Neural cell (in vitro differentiated cells): ENCODE data around the gene CSTF1. TPM values are rescaled to one million over a fixed set of nuclear protein-coding genes. Genes with fewer than 3 reads are reported as not detected.

Source experiments
- H2AFZ ChIP-seq: fragments of 200-600, 300-800 bp; sonication (generic), shearing (Covaris generic); 2 replicates; pipeline ENCODE4 v1.6.0; 2014; ENCODE audit warnings: low read depth, mild to moderate bottlenecking, antibody characterized with exemption, low read length, moderate library complexity
- H3F3A ChIP-seq: fragments of 200-600 bp; shearing (Covaris generic); 2 replicates; pipeline ENCODE4 v1.6.1; 2016; ENCODE audit warnings: mild to moderate bottlenecking, moderate library complexity, mixed read lengths, antibody characterized with exemption, low read length; ENCODE audit not compliant: insufficient read depth, poor library complexity, severe bottlenecking
- H3K27ac ChIP-seq: fragments of 200-600, 300-800 bp; sonication (generic), shearing (Covaris generic); 2 replicates; pipeline ENCODE4 v1.5.1; 2014; ENCODE audit warnings: mild to moderate bottlenecking, low read length, moderate library complexity
- H3K27me3 ChIP-seq: fragments of 300-800, 200-600 bp; sonication (generic), shearing (Covaris generic); 2 replicates; pipeline ENCODE4 v1.6.0; 2014; ENCODE audit warnings: mild to moderate bottlenecking, low read depth, low read length, moderate library complexity; ENCODE audit not compliant: insufficient read depth
- H3K36me3 ChIP-seq: fragments of 300-800, 200-600 bp; sonication (generic), shearing (Covaris generic); 2 replicates; pipeline ENCODE4 v1.5.1; 2014; ENCODE audit warnings: mild to moderate bottlenecking, antibody characterized with exemption, low read length, moderate library complexity; ENCODE audit not compliant: insufficient read depth
- H3K4me2 ChIP-seq: fragments of 300-800, 200-600 bp; sonication (generic), shearing (Covaris generic); 2 replicates; pipeline ENCODE4 v1.6.0; 2014; ENCODE audit warnings: mild to moderate bottlenecking, low read length
- H3K4me3 ChIP-seq: fragments of 300-800, 200-600 bp; sonication (generic), shearing (Covaris generic); 2 replicates; pipeline ENCODE4 v1.5.1; 2014; ENCODE audit warnings: mild to moderate bottlenecking, low read length, moderate library complexity
- H3K79me2 ChIP-seq: fragments of 200-600 bp; shearing (Covaris generic); replicated peaks from 2 replicates; pipeline ENCODE4 v1.6.0; 2014; ENCODE audit warnings: mild to moderate bottlenecking, low read length, moderate library complexity; ENCODE audit not compliant: insufficient read depth
- H3K9ac ChIP-seq: fragments of 300-800, 200-600 bp; sonication (generic), shearing (Covaris generic); 2 replicates; pipeline ENCODE4 v1.6.1; 2016; ENCODE audit warnings: mild to moderate bottlenecking, low read length, mixed read lengths
- H3K9me2 ChIP-seq: fragments of 200-600 bp; shearing (Covaris generic); 2 replicates; pipeline ENCODE4 v1.6.1; 2016; ENCODE audit warnings: mild to moderate bottlenecking, low read length, mixed read lengths; ENCODE audit not compliant: insufficient read depth
- H3K9me3 ChIP-seq: fragments of 200-600, 300-800 bp; sonication (generic), shearing (Covaris generic); 2 replicates; pipeline ENCODE4 v1.6.1; 2016; ENCODE audit warnings: mild to moderate bottlenecking, mixed run types, low read length, moderate library complexity, mixed read lengths
- H4K20me1 ChIP-seq: fragments of 200-600 bp; shearing (Covaris generic); 2 replicates; pipeline ENCODE4 v1.6.1; 2016; ENCODE audit warnings: mild to moderate bottlenecking, mixed run types; ENCODE audit not compliant: insufficient read depth
- EP300 ChIP-seq: fragments of 450-650 bp; conservative IDR thresholded peaks from 2 replicates; pipeline ENCODE4 v1.6.1; 2014; ENCODE audit warnings: antibody characterized with exemption, mild to moderate bottlenecking, moderate library complexity; ENCODE audit not compliant: poor library complexity, severe bottlenecking
- EZH2 ChIP-seq: fragments of 200-600, 300-800 bp; shearing (Covaris generic), sonication (generic); IDR thresholded peaks from 2 replicates; pipeline ENCODE4 v1.6.1; 2014; ENCODE audit warnings: antibody characterized with exemption, low read length, borderline replicate concordance, mild to moderate bottlenecking; ENCODE audit not compliant: insufficient read depth, poor library complexity, severe bottlenecking
- MXI1 ChIP-seq: fragments of 450-650 bp; conservative IDR thresholded peaks from 2 replicates; pipeline ENCODE4 v1.6.1; 2014; ENCODE audit warnings: antibody characterized with exemption, mild to moderate bottlenecking; ENCODE audit not compliant: poor library complexity, severe bottlenecking
- POLR2AphosphoS5 ChIP-seq: IDR thresholded peaks from 2 replicates; pipeline ENCODE4 v1.6.1; 2012
- RAD21 ChIP-seq: fragments of 450-650 bp; conservative IDR thresholded peaks from 2 replicates; pipeline ENCODE4 v1.6.1; 2014; ENCODE audit warnings: antibody characterized with exemption, mild to moderate bottlenecking, moderate library complexity
- SMC3 ChIP-seq: fragments of 450-650 bp; conservative IDR thresholded peaks from 2 replicates; pipeline ENCODE4 v1.6.1; 2014; ENCODE audit warnings: antibody characterized with exemption, mild to moderate bottlenecking, moderate library complexity; ENCODE audit not compliant: poor library complexity
- TAF1 ChIP-seq: IDR thresholded peaks from 2 replicates; pipeline ENCODE4 v1.6.1; 2012; ENCODE audit warnings: low read depth
- polyA plus RNA-seq: library from polyadenylated mRNA; depleted of rRNA; stranded (reverse); fragments of >200 nt; gene quantifications from 2 replicates; pipeline ENCODE4 v1.2.3, GENCODE V29; 2014
- TF ChIP-seq, protein P1 (sequence below): IDR thresholded peaks from 2 replicates; pipeline ENCODE4 v1.6.1; 2012; ENCODE audit warnings: borderline replicate concordance
- TF ChIP-seq, protein P2 (sequence below): fragments of 450-650 bp; IDR thresholded peaks from 2 replicates; pipeline ENCODE4 v1.5.1; 2014; ENCODE audit warnings: antibody characterized with exemption, mild to moderate bottlenecking, moderate library complexity; ENCODE audit not compliant: poor library complexity, severe bottlenecking

CSTF1 gene
- polyA plus RNA-seq, 1 donor from 2014 or later = 24.0 TPM

DNA sequence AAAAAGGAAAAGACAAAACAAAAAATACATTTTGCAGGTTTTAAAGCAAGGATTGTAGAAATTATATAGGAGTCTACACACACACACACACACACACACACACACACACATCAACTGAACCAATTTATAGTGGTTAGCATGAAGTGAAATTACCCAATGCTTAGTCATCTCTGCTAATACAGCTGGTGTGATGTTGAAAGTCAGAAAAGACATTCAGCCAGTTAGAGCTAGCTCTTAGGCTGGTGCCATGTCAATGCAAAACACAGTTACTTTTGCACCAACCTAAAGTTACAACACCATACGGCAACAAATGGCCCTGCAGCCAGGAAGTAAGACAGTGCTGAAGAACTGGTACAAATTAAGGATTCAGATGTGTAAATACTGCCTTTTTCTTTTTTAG is 18.5 kb upstream of the CSTF1 start:
- H3K4me3 ChIP-seq = no peak overlapping the region
- TF ChIP-seq SMC3 = no peak
- TF ChIP-seq RAD21 = no peak
- TF ChIP-seq, protein P1, sequence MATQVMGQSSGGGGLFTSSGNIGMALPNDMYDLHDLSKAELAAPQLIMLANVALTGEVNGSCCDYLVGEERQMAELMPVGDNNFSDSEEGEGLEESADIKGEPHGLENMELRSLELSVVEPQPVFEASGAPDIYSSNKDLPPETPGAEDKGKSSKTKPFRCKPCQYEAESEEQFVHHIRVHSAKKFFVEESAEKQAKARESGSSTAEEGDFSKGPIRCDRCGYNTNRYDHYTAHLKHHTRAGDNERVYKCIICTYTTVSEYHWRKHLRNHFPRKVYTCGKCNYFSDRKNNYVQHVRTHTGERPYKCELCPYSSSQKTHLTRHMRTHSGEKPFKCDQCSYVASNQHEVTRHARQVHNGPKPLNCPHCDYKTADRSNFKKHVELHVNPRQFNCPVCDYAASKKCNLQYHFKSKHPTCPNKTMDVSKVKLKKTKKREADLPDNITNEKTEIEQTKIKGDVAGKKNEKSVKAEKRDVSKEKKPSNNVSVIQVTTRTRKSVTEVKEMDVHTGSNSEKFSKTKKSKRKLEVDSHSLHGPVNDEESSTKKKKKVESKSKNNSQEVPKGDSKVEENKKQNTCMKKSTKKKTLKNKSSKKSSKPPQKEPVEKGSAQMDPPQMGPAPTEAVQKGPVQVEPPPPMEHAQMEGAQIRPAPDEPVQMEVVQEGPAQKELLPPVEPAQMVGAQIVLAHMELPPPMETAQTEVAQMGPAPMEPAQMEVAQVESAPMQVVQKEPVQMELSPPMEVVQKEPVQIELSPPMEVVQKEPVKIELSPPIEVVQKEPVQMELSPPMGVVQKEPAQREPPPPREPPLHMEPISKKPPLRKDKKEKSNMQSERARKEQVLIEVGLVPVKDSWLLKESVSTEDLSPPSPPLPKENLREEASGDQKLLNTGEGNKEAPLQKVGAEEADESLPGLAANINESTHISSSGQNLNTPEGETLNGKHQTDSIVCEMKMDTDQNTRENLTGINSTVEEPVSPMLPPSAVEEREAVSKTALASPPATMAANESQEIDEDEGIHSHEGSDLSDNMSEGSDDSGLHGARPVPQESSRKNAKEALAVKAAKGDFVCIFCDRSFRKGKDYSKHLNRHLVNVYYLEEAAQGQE = no peak
- no peak for TF ChIP-seq EZH2
- no peak for TF ChIP-seq EP300
- TF ChIP-seq TAF1 = no peak
- TF ChIP-seq POLR2AphosphoS5 = no peak
- TF ChIP-seq, protein P2, sequence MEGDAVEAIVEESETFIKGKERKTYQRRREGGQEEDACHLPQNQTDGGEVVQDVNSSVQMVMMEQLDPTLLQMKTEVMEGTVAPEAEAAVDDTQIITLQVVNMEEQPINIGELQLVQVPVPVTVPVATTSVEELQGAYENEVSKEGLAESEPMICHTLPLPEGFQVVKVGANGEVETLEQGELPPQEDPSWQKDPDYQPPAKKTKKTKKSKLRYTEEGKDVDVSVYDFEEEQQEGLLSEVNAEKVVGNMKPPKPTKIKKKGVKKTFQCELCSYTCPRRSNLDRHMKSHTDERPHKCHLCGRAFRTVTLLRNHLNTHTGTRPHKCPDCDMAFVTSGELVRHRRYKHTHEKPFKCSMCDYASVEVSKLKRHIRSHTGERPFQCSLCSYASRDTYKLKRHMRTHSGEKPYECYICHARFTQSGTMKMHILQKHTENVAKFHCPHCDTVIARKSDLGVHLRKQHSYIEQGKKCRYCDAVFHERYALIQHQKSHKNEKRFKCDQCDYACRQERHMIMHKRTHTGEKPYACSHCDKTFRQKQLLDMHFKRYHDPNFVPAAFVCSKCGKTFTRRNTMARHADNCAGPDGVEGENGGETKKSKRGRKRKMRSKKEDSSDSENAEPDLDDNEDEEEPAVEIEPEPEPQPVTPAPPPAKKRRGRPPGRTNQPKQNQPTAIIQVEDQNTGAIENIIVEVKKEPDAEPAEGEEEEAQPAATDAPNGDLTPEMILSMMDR = no peak
- no peak for TF ChIP-seq MXI1
- H3K79me2 ChIP-seq = peaks cover 6% of the 10 kb centered on the region
- H3K27ac ChIP-seq = no peak overlapping the region
- no peaks in the 10 kb centered on the region for H3K27me3 ChIP-seq
- H3K4me2 ChIP-seq = no peak overlapping the region
- H3F3A ChIP-seq = no peaks in the 10 kb centered on the region
- no peak overlapping the region for H3K9ac ChIP-seq
- no peak overlapping the region for H2AFZ ChIP-seq
- no peaks in the 10 kb centered on the region for H4K20me1 ChIP-seq
- H3K36me3 ChIP-seq = no peaks in the 10 kb centered on the region
- H3K9me2 ChIP-seq = no peaks in the 10 kb centered on the region
- H3K9me3 ChIP-seq = no peaks in the 10 kb centered on the region

DNA sequence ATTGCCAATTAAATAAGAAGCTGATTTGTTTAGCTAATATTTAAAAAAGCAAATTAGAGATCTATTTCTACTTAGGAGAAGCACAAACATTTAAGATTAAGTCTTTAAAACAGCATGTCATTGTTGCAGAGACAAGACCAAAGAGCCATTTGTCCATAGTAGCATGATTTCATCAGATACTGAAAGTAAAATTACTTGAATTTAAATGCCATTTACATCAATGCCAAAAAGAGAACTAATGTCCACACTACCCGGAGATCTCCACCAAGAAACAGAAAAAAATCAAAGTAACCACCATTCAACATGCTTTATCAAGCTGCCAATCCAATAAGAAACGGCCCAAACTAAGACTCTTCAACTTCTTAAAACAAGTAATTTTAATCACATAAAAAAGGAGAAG is 16.1 kb upstream of the CSTF1 start:
- Histone ChIP-seq H3K27me3 (no peaks in the 10 kb centered on the region), H3K4me3 (no peak overlapping the region), H2AFZ (no peak overlapping the region), H3K9me2 (no peaks in the 10 kb centered on the region), H3K4me2 (no peak overlapping the region), H3K9ac (no peak overlapping the region), H3K27ac (no peak overlapping the region), H3K36me3 (no peaks in the 10 kb centered on the region), H3K9me3 (no peaks in the 10 kb centered on the region), H3K79me2 (peaks cover 8% of the 10 kb centered on the region), H3F3A (no peaks in the 10 kb centered on the region), H4K20me1 (no peaks in the 10 kb centered on the region)
- TF ChIP-seq RAD21 (no peak), EZH2 (no peak), MXI1 (no peak), EP300 (no peak)
- TF ChIP-seq, protein P1 = no peak
- TF ChIP-seq, protein P2 = no peak
